NCI-H2029 (cell line): ENCODE results near the gene SECISBP2.
"Not testable (repeated sequence)": the region's sequence is repeated elsewhere in the genome, so short reads cannot be mapped to it uniquely, and the experiment has no call there.

Experiments used
- DNase-seq: peaks from one replicate; lab custom pipeline; 2025; lab: John Stamatoyannopoulos, UW

The SECISBP2 gene

GRCh38 chr9:89318123-89319014, at the start of gene SECISBP2:
TSS of gene SECISBP2 (plus strand) at chr9:89318500. CDS start at chr9:89318577, 77 bp downstream.
- DNase-seq, result peak; percentile 97

DNA sequence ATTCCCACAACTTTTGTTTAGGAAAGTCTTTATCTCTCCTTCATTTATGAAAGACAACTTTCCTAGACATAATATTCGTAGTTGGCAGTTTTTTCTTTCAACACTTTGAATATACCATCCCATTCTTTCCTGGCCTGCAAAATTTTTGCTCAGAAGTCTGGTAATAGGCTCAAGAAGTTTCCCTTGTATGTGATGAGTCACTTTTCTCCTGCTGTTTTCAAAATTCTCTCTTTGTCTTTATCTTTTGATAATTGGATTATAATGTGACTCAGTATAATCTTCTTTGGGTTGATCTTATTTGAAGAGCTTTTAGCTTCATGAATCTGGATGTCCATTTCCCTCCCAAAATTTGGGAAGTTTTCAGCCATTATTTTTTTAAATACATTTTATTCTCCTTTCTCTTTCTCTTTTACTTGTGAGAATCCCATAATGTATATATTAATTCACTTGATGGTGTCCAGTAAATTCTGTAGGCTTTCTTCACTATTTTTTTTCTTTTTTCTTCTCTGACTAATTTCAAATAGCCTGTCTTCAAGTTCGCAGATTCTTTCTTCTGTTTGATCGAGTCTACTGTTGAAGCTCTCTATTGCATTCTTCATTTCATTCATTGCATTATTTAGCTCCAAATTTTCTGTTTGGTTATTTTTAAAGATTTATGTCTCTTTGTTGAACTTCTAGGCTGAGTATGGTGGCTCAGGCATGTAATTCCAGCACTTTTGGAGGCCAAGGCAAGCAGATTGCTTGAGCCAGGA, 44.6 kb upstream of the SECISBP2 start:
- no peak for DNase-seq

GRCh38 chr9:89274838-89275237, 43.5 kb upstream of the SECISBP2 start:
- no peak for DNase-seq

DNA sequence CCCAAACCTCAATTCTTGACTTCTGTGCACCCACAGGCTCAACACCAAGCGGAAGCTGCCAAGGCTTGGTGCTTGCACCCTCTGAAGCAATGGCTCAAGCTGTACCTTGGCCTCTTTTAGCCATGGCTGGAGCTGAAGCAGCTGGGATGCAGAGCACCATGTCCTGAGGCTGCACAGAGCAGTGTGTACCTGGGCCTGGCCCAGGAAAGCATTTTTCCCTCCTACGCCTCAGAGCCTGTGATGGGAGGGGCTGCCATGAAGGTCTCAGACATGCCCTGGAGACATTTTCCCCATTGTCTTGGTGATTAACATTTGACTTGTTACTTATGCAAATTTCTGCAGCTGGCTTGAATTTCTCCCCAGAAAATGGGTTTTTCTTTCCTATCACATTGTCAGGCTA, 42.3 kb upstream of the SECISBP2 start:
- not testable (repeated sequence) for DNase-seq

GRCh38 chr9:89277043-89277442, 41.3 kb upstream of the SECISBP2 start:
- DNase-seq, result no peak

- peak; percentile 28 for DNase-seq
Measured at GRCh38 chr9:89277454-89277853, 40.8 kb upstream of the SECISBP2 start.

- DNase-seq, result no peak
Measured at GRCh38 chr9:89278551-89278950, 39.7 kb upstream of the SECISBP2 start.

DNA sequence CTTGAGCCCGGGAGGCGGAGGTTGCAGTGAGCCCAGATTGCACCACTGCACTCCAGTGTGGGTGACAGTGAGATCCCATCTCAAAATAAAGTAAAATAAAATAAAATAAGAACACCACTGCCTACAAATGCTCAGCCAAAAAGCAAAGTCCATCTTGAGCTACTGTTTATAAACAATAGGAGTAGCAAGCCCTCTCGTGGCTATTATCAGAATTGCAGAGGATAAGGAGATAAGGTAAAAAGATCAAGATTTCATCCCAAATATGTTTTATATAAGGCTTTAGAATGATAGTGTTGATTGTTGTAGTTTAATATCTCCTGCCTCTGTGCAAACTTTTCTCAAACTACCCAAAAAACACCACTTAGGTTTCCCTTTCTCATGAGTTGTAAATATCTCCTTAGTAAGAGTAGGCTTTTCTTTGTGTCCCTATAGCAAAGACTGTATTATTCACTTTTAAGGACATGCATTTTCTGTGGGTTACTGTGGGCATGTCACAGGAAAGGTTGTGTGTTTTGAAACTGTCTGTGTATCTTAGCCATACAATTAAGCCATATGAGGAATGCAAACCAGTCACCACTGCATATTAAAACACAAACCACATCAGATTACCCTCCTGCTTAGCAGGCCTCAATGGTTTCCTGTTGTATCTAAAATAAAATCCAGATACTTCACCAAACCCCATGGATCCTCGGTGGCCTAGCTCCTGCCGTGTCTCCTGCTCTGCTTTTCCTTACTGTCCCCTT, 39.1 kb upstream of the SECISBP2 start:
- no peak for DNase-seq

- DNase-seq, result no peak
Measured at GRCh38 chr9:89281106-89281505, 37.2 kb upstream of the SECISBP2 start.

- not testable (repeated sequence) for DNase-seq
Measured at GRCh38 chr9:89282248-89282968, 35.9 kb upstream of the SECISBP2 start.

DNA sequence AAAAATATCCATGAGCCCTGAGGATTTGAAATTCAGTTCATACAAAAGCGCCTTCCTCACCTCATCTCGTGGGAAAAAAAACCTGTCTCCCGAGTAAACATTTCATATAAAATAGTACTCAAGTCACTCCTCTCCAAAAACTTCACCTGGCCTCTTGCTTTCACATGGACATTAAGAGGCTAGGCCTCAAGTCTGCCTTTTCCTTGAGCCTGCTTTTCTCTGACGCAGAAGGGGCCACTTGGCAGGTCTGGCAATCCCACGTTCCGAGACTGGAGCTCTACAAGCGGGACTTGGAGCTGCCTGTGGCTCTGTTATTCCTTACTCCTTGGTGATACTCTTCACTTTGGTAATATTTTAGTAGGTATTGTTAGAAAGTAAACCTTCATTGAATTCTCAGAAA, 34.2 kb upstream of the SECISBP2 start:
- no peak for DNase-seq

DNA sequence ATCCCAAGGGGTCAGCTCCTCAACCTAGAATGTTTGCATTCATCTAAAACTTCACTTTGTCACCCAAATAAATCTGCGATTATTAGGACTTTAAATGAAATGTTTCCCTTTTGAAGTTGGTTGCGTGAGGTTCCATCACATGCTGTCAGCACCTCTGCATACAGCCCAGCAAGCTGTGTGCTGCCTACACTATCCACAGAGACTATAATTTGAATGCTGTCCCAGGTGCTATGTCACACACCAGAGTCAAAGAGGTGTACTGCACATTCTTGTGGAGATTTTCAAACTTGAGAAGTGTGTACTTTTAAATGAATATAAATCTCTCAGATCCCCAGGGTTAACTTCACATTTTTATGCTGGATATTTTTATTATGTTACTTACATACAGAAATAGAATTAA, 26.6 kb upstream of the SECISBP2 start:
- DNase-seq, result no peak

GRCh38 chr9:89293014-89293413, 25.3 kb upstream of the SECISBP2 start:
- no peak for DNase-seq

GRCh38 chr9:89295400-89295799, 22.9 kb upstream of the SECISBP2 start:
- DNase-seq, result no peak

DNA sequence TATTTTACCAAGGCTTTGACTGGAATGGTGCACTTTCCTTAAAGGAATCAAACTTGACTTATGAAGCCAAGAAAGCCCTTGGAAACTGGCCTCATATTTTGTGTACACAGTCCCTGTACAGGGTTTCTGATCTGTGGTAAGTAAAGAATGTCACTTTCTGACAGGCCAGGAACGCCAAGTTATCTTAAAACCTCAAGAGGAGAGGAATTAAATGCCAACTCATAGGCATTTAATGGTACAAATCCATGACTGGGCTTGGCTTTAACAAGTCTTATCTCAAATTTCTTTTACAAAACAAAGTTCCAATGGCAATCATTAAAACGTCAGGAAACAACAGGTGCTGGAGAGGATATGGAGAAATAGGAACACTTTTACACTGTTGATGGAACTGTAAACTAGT, 16.3 kb upstream of the SECISBP2 start:
- DNase-seq, result not testable (repeated sequence)

GRCh38 chr9:89304020-89304833, 14.1 kb upstream of the SECISBP2 start:
- no peak for DNase-seq

DNA sequence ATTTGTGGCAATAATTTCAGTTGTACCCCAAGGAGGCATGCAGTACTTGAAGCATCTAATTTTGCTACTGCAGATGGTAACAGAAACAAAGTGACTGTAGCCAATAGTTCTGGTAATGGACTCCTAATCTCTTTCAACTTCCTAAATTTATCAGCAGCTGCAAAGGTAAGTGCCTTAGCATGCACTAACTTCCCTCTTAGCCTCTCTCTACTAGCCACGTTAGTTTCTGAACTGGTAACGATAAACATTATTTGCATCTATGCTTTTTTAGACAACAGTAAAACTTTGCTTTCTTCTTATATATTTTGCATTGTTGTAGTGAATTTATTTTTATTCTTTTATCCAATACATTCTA, 13.5 kb upstream of the SECISBP2 start:
- no peak for DNase-seq

- DNase-seq, result no peak
Measured at GRCh38 chr9:89305868-89306267, 12.4 kb upstream of the SECISBP2 start.

DNA sequence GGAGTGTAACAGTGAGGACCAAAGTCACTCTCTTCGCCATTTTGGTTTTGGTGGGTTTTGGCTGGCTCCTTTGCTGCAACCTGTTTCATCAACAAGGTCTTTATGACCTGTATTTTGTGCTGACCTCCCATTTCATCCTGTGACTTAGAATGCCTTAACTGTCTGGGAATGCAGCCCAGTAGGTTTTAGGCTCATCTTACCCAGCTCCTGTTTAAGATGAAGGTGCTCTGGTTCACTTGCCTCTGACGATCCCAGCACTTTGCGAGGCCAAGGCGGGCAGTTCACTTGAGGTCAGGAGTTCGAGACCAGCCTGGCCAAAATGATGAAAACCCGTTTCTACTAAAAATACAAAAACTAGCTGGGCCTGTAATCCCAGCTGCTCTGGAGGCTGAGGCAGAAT, 9.1 kb upstream of the SECISBP2 start:
- no peak for DNase-seq

- DNase-seq, result peak; percentile 36
Measured at GRCh38 chr9:89309608-89310474, 8.5 kb upstream of the SECISBP2 start.
